Measurements from ENCODE around the gene PLEKHH2.

GRCh38 chr2:43729491-43730174 is 92.6 kb downstream of the PLEKHH2 start:
- TF ChIP-seq NRF1 (IDR thresholded peaks at IDR 0.05; ENCODE audit: low read depth, low read length), result no peak
- TF ChIP-seq EZH2phosphoT487 (IDR thresholded peaks at IDR 0.05; ENCODE audit: borderline replicate concordance, low read depth), result no peak
- TF ChIP-seq, protein P1, sequence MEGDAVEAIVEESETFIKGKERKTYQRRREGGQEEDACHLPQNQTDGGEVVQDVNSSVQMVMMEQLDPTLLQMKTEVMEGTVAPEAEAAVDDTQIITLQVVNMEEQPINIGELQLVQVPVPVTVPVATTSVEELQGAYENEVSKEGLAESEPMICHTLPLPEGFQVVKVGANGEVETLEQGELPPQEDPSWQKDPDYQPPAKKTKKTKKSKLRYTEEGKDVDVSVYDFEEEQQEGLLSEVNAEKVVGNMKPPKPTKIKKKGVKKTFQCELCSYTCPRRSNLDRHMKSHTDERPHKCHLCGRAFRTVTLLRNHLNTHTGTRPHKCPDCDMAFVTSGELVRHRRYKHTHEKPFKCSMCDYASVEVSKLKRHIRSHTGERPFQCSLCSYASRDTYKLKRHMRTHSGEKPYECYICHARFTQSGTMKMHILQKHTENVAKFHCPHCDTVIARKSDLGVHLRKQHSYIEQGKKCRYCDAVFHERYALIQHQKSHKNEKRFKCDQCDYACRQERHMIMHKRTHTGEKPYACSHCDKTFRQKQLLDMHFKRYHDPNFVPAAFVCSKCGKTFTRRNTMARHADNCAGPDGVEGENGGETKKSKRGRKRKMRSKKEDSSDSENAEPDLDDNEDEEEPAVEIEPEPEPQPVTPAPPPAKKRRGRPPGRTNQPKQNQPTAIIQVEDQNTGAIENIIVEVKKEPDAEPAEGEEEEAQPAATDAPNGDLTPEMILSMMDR (IDR thresholded peaks at IDR 0.05), result no peak
